ENCODE data around the gene DLG5.

The DLG5 gene

GRCh38 chr10:77833792-77834191 lies 92.8 kb downstream of the DLG5 start:
- ATAC-seq (ENCODE audit: insufficient read depth, low read depth) (no peak), DNase-seq (no peak)
- H3K79me2 ChIP-seq (ENCODE audit: insufficient read depth, low read length) = no peaks in the 10 kb centered on the region
- peaks cover 68% of the 10 kb centered on the region for H3K36me3 ChIP-seq (ENCODE audit: insufficient read depth, low read length)
- H3K27ac ChIP-seq (ENCODE audit: low read length) = no peak overlapping the region
- H2AFZ ChIP-seq (ENCODE audit: low read depth, low read length) = no peak overlapping the region
- H4K20me1 ChIP-seq (ENCODE audit: insufficient read depth, low read length) = no peaks in the 10 kb centered on the region
- TF ChIP-seq CTCF (IDR thresholded peaks at IDR 0.05; ENCODE audit: borderline replicate concordance, extremely low read depth, low read length, poor library complexity, severe bottlenecking) (no peak), EZH2 (IDR thresholded peaks at IDR 0.05; ENCODE audit: borderline replicate concordance, low read depth, low read length, severe bottlenecking) (no peak)
- H3K4me2 ChIP-seq (ENCODE audit: insufficient read depth, low read length) = no peak overlapping the region
- H3K9me3 ChIP-seq (ENCODE audit: insufficient read depth, low read length, severe bottlenecking) = no peaks in the 10 kb centered on the region
- H3K4me3 ChIP-seq (ENCODE audit: low read depth in 1 of 2, low read length in 2 of 2) = no peak overlapping the region
- peaks cover 24% of the 10 kb centered on the region for H3K4me1 ChIP-seq (ENCODE audit: insufficient read depth, low read length)
- no peak overlapping the region for H3K9ac ChIP-seq (ENCODE audit: low read depth, low read length)
- H3K27me3 ChIP-seq (ENCODE audit: insufficient read depth, low read length, poor library complexity) = no peaks in the 10 kb centered on the region

DNA sequence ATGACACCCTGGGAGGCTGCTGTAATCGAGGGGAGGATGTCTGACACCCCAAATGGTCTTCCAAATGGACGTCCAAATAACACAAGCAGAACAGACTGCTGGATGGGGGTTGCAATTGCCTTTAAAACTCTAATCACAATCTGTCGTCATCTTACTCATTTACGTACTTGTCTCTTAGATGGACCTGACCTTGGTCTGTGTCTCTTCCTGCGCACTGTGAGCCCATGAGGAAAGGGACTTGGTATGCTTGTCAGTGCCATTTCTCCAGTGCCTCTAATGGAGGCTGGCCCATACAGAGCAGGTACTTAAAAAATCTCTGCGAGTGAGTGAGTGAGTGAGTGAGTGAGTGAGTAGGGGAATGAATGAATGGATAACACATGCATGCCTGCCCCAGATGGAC lies 93.3 kb downstream of the DLG5 start:
- Histone ChIP-seq H3K4me3 (ENCODE audit: low read depth in 1 of 2, low read length in 2 of 2) (no peak overlapping the region), H4K20me1 (ENCODE audit: insufficient read depth, low read length) (no peaks in the 10 kb centered on the region), H2AFZ (ENCODE audit: low read depth, low read length) (no peak overlapping the region), H3K27me3 (ENCODE audit: insufficient read depth, low read length, poor library complexity) (no peaks in the 10 kb centered on the region), H3K27ac (ENCODE audit: low read length) (no peak overlapping the region), H3K79me2 (ENCODE audit: insufficient read depth, low read length) (no peaks in the 10 kb centered on the region), H3K9ac (ENCODE audit: low read depth, low read length) (no peak overlapping the region), H3K4me2 (ENCODE audit: insufficient read depth, low read length) (no peak overlapping the region), H3K9me3 (ENCODE audit: insufficient read depth, low read length, severe bottlenecking) (no peaks in the 10 kb centered on the region), H3K4me1 (ENCODE audit: insufficient read depth, low read length) (peaks cover 24% of the 10 kb centered on the region), H3K36me3 (ENCODE audit: insufficient read depth, low read length) (peaks cover 73% of the 10 kb centered on the region)
- TF ChIP-seq CTCF (IDR thresholded peaks at IDR 0.05; ENCODE audit: borderline replicate concordance, extremely low read depth, low read length, poor library complexity, severe bottlenecking) (no peak), EZH2 (IDR thresholded peaks at IDR 0.05; ENCODE audit: borderline replicate concordance, low read depth, low read length, severe bottlenecking) (no peak)
- DNase-seq (no peak), ATAC-seq (ENCODE audit: insufficient read depth, low read depth) (no peak)

DNA sequence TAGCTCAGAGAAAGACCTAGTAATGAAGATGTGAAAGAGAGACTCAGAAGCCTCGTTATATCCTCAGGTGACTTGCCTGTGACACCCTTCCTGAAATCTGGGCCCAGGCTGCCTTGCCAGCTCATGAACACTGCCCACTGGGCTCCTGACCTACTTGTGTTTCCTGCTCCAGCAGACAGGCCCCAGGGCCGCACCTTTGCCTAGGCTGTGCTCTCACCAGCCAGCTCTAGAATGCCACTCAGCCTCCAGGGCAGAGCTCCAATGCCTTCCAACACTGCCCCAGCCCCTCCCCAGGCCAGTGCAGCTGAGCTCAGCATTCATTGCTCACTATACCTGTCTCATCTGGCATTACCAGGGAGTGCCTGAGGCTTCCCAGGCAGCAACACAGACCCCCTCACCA lies 94.3 kb downstream of the DLG5 start:
- peaks cover 69% of the 10 kb centered on the region for H3K36me3 ChIP-seq (ENCODE audit: insufficient read depth, low read length)
- H3K4me3 ChIP-seq (ENCODE audit: low read depth in 1 of 2, low read length in 2 of 2) = no peak overlapping the region
- H3K79me2 ChIP-seq (ENCODE audit: insufficient read depth, low read length) = no peaks in the 10 kb centered on the region
- H4K20me1 ChIP-seq (ENCODE audit: insufficient read depth, low read length) = no peaks in the 10 kb centered on the region
- peaks cover 18% of the 10 kb centered on the region for H3K4me1 ChIP-seq (ENCODE audit: insufficient read depth, low read length)
- no peak overlapping the region for H3K9ac ChIP-seq (ENCODE audit: low read depth, low read length)
- no peak overlapping the region for H2AFZ ChIP-seq (ENCODE audit: low read depth, low read length)
- H3K4me2 ChIP-seq (ENCODE audit: insufficient read depth, low read length) = no peak overlapping the region
- no peaks in the 10 kb centered on the region for H3K27me3 ChIP-seq (ENCODE audit: insufficient read depth, low read length, poor library complexity)
- no peak for TF ChIP-seq EZH2 (IDR thresholded peaks at IDR 0.05; ENCODE audit: borderline replicate concordance, low read depth, low read length, severe bottlenecking)
- TF ChIP-seq CTCF (IDR thresholded peaks at IDR 0.05; ENCODE audit: borderline replicate concordance, extremely low read depth, low read length, poor library complexity, severe bottlenecking) = no peak
- H3K9me3 ChIP-seq (ENCODE audit: insufficient read depth, low read length, severe bottlenecking) = no peaks in the 10 kb centered on the region
- no peak overlapping the region for H3K27ac ChIP-seq (ENCODE audit: low read length)
- ATAC-seq (ENCODE audit: insufficient read depth, low read depth) (no peak), DNase-seq (no peak)

DNA sequence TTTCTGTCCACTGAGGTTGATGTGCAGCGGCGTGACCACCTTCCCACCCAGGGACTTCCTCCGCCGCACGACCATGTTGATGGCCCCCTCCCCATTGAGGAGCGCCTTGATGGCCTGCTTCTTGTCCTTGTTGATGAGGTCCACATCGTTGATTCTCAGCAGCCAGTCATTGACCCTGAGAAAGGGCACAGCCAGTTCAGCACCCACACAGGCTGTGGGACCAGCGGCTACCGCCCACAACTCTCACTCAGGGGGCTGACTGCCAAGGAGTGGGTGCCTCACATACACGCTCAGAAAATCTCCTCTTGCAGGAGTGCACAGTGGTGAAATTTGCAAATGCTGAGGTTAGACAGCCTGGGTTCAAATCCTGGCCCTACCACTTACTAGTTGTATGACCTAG lies 97.2 kb downstream of the DLG5 start:
- Histone ChIP-seq H3K4me2 (ENCODE audit: insufficient read depth, low read length) (no peak overlapping the region), H3K4me1 (ENCODE audit: insufficient read depth, low read length) (no peaks in the 10 kb centered on the region), H3K4me3 (ENCODE audit: low read depth in 1 of 2, low read length in 2 of 2) (no peak overlapping the region), H3K27ac (ENCODE audit: low read length) (no peak overlapping the region), H2AFZ (ENCODE audit: low read depth, low read length) (no peak overlapping the region), H3K27me3 (ENCODE audit: insufficient read depth, low read length, poor library complexity) (no peaks in the 10 kb centered on the region), H3K9ac (ENCODE audit: low read depth, low read length) (no peak overlapping the region), H4K20me1 (ENCODE audit: insufficient read depth, low read length) (no peaks in the 10 kb centered on the region), H3K9me3 (ENCODE audit: insufficient read depth, low read length, severe bottlenecking) (no peaks in the 10 kb centered on the region), H3K79me2 (ENCODE audit: insufficient read depth, low read length) (no peaks in the 10 kb centered on the region), H3K36me3 (ENCODE audit: insufficient read depth, low read length) (peaks cover 63% of the 10 kb centered on the region)
- no peak for DNase-seq
- ATAC-seq (ENCODE audit: insufficient read depth, low read depth) = no peak
- TF ChIP-seq CTCF (IDR thresholded peaks at IDR 0.05; ENCODE audit: borderline replicate concordance, extremely low read depth, low read length, poor library complexity, severe bottlenecking) = no peak
- no peak for TF ChIP-seq EZH2 (IDR thresholded peaks at IDR 0.05; ENCODE audit: borderline replicate concordance, low read depth, low read length, severe bottlenecking)
